HL-60/S4 treated with retinoic acid at 250 ng/mL for 4 days and 3 days (cell line): ENCODE data around the gene THAP4.
"Not testable (repeated sequence)": the region's sequence is repeated elsewhere in the genome, so short reads cannot be mapped to it uniquely, and the experiment has no call there.

Experiments used
- in situ Hi-C: fragments of 300-500 bp; cut with MboI; formaldehyde crosslinking; loops from 2 replicates; pipeline ENCODE4 v1.7.0; 2022; ENCODE audit warnings: low sequenced_read_pairs

THAP4 gene

DNA sequence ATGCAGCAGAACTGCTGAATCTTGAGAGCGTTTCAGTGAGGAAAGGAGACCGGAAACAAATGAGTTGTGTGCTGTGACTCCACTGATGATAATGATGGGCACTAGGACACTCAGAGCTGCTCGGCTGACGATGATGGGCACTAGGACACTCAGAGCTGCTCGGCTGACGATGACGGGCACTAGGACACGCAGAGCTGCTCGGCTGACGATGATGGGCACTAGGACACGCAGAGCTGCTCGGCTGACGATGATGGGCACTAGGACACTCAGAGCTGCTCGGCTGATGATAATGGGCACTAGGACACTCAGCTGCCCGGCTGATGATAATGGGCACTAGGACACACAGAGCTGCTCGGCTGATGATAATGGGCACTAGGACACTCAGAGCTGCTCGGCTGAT lies 47.1 kb downstream of the THAP4 start:
- in situ Hi-C loops, result not testable (repeated sequence)

DNA sequence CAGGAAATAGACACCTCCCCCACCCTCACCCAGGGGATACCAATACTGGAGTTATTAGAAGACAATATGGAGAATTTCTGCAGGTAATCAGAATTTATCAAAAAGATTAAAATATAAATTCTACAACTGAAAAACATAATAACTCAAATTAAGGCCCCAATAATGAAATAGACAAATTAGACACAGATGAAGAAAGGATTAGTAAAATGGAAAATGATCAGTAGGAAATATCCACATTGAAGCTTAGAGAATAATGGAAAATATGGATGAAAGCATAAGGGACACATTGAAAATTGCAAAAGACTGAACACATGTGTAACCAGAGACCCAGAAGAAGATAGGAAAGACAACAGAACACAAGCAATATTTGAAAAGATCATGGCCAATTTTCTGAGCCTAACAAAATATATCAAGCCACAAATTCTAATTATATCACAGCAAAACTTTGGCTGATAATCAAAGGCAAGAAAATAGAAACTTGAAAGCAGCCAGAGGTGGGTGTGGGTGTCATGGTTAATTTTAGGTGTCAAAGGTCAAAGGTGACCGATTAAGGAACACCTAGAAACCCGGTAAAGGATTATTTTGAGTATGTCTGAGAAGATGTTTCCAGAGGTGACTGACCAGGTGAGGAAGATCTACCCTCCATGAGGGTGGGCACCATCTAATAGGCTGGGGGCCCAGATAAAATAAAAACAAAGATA lies 50.2 kb downstream of the THAP4 start:
- in situ Hi-C loops, result no loop called here

DNA sequence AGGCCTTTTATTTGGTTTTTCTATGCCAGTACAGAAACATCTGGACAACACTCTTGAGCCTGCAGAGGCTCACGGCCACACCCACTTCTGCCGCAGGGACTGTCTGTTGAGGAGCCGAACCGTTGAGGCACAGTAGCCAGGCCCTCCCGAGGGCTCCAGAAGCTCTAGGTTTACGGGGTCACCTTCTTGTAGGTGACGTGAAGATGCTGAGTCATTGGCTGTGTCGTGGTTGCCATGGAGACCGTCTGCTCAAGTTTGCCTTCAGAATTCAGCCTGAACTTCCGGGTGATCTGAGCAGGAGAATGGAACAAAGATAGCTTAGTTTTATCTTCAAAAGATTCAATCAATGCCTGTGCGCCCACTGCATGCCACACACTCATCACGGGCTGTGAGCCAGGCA lies 52.5 kb downstream of the THAP4 start:
- in situ Hi-C loops, result no loop called here

DNA sequence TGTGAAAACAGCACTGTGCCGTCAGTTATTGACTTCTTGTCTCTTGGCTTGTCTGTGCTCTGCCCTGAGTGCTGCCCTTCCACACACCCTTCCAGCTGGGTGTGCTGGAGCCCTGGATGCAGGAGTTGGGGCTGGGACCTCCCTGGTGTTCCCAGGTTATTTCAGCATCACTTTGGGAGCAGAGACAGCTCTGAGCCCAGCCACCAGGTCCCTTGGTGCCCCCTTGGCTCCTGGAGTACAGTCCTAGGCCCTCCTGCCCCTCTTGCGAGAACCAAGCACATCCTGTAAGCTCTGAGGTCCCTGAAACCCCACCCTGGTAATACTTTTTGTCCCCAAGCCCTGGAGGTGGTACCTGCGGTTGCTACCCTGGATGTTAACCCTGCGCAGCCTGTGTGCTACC lies 54.2 kb downstream of the THAP4 start:
- in situ Hi-C loops, result no loop called here

DNA sequence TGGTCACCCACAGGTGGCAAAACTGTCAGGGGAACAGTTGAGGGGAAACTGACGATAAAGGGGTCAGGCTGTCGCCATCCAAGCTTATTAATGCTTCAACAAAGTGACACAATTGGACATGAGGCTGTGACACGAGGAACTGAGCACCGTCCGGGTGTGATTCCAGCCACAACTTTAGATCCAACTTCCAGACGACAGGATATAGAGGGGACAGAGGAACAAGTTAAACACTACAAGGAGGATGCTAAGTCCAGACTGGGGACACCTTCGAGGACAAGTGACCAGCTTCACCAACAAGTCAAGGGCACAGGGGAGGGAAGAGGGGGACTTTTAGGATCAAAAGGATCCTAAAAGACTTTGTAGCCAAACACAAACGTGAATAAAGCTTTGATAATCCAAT lies 54.6 kb downstream of the THAP4 start:
- in situ Hi-C loops, result no loop called here

DNA sequence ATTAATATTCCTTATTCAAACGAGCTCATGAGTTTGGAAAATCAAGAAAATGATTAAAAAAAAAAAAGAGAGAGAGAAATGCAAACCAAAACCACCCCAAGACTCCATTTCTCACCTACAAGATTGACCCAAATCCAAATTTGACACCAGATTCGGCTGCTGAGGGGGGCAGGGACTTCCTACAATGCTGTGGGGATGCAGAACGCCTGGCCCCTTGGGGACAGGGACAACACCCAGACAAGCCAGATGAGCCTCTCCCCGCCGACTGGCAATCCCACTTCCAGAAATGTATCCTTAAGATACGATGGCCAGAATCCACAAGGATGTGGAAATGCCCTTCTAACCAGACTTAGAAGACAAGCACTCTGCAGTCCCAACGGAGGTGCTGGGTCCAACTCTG lies 57.7 kb downstream of the THAP4 start:
- in situ Hi-C loops, result no loop called here

DNA sequence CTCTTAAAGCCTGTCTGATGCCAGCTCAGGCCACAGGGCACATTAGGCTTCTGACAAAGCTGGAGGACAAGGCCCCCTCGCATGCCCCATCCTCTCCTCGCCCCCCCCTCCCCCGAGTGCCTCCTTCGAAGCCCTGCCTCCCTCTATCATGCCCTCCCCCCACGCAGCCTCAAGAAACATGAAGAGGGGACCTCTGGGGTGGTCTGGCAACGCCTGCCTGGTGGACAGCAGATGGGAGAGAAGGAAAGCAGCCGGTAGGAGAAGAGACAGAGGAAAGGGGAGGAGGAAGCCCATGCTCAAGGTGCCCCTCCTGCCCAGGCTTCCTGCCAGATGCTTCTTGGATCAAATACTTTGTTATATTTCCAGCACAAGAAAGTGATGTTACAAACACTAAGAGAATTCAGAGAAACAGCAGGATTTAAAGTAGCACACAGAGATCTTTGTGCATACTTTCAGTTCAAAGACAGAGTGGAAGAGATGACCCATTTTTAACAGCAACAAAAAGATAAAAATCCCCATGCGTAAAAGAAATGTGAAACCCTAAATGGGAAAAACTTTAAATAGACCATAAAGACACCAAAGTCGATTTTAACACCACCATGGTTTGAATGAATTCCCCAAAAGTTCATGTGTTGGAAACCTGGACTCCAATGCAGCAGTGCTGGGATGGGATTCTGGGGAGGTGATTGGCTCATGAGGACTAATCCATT lies 59.4 kb downstream of the THAP4 start:
- in situ Hi-C loops, result no loop called here

DNA sequence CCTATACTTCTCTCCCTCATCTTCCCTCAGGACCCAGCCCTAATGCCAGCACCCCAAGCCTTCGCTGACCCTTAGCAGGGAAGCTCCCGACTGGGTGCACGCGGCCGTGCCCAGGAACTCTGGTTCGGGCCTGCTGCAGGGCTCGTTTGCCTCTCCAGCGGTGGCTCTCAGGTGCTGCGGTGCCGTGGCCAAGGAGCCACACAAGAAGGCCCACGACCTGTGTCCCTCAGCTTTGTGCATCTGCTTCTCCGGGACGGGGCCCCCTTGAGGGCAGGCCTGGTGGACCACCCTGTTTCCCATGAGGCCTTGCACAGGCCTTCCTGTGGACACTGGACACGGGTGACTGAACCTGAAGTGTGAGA lies 60.7 kb downstream of the THAP4 start:
- in situ Hi-C loops, result no loop called here

DNA sequence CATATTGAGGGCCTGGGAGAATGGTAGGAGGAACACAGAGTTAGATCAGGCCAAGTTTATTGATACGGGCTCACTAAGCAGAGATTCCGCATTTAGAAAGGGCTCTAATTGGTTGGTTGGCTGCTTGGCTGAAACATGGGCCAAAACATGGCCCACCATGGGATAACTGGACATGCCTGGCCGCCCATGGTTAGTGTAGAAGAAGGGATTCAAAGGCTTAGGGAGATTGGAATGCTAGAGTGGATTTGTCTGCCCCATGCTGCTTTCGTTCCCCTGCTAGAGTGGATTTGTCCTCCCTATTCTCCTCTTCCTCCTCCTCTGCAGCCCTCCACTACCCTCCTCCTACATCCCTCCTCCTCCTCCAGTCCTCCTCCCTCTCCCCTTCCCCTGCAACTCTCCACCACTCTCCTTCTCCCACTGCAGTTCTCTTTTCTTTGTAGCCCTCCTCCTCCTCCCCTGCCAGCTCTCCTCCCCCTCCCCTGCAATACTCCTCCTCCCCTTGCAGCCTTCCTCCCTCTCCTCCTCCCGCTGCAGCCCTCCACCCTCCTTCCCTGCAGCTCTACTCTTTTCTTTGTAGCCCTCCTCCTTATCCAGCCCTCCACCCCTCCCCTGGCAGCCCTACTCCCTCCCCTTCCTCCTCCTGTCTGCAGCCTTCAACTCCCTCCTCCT lies 61.2 kb downstream of the THAP4 start:
- in situ Hi-C loops, result no loop called here

DNA sequence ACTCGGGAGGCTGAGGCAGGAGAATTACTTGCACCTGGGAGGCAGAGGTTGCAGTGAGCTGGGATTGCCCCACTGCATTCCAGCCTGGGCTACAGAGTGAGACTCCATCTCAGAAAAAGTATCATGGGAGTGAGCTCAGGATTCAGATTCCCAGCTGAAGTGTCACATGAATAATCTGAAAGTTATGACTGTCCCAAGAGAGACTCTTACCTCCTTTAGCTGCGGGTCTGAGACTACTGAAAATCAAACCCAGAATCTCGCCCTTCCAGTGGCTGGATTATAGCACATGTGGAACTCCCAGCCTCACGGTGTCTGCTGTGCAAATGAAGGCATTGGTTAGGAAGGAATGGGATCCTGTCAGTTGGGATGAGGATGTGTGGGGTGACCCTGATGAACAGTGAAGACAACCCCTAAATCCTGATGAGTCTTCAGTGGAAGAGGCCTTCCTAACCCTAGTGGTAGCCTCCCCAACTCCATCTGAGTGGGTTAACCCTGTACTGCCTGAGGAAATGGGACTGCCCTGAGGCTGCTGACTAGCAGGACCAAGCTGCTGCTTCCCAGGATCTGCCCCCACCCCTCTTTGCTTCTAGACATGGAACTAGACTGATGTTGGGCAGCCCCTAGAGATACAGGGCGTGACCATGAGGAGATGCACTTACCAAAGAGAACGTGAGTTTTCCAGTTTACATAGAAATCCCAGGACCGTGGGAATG lies 61.9 kb downstream of the THAP4 start:
- in situ Hi-C loops, result no loop called here

DNA sequence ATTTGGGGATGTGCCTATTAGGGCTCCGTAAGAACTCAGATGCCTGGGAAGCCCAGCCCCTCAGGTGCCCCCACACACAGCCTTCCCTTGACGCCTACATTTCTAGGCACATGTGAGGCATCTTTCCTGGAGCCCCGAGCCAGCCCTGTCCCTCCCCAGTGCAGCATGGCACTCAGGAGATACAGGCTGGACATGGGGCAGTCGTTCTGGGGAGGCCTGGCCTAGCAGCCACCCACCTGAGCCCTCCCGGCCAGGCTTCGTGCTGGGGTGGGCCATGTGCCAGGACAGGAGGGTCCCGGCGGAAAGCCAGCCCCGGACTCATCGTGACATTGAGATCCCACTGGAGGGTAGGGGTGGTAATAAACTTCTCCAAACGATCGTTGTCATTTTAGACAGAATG lies 63.2 kb downstream of the THAP4 start:
- in situ Hi-C loops, result no loop called here

DNA sequence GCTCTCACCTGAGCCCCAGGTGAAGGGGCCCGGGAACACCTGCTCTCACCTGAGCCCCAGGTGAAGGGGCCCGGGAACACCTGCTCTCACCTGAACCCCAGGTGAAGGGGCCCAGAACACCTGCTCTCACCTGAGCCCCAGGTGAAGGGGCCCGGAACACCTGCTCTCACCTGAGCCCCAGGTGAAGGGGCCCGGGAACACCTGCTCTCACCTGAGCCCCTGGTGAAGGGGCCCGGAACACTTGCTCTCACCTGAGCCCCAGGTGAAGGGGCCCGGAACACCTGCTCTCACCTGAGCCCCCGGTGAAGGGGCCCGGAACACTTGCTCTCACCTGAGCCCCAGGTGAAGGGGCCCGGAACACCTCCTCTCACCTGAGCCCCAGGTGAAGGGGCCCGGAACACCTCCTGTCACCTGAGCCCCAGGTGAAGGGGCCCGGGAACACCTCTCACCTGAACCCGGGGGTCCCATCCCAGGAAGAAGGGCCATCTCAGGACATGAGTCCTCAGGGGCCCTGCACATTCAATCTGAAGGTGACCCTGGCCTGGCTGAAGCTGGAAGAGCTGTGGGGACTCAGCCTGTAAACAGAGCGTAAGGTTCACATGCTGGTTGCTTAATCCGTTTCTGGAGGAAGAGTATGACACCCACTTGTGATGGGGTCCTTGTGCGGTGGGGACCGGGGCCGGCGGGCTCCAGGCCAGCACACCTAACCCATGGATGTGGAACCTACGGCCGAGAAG lies 63.9 kb downstream of the THAP4 start:
- in situ Hi-C loops, result not testable (repeated sequence)

DNA sequence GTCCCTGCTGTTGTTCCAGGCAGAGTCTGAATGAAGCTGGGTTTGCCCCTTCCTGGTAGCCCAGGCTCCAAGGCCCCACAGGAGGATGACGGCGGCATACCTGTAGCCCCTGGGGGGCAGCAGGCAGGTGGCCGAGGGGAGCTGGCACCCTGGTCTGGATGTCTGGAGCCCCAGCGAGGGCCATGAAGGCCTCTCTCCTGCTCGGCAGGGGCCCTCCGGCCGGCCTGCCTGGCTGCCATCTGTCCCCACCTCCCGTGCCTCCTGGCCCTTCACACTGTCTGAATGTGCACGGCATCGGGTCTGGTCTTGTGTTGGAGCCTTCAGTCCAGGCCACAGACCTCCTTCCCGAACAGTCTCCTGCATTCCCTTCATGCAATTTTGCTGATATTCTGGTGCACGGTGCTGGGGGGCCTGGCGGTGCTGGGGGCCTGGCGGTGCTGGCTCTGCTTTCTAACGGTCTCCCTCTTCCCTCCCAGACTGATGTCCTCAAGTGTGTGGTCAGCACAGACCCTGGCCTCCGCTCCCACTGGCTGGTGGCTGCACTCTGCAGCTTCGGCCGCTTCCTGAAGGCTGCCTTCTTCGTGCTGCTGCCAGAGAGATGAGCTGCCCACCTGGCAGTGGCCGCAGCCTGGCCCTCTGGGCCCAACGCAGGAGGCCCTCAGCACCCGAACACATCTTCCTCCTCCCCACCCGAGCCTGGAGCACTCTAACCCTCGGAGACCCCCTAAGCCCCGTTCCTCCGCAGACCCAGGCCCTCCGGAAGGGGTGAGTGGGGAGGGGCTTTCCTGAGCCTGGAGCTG lies 64.9 kb downstream of the THAP4 start:
- in situ Hi-C loops, result no loop called here

DNA sequence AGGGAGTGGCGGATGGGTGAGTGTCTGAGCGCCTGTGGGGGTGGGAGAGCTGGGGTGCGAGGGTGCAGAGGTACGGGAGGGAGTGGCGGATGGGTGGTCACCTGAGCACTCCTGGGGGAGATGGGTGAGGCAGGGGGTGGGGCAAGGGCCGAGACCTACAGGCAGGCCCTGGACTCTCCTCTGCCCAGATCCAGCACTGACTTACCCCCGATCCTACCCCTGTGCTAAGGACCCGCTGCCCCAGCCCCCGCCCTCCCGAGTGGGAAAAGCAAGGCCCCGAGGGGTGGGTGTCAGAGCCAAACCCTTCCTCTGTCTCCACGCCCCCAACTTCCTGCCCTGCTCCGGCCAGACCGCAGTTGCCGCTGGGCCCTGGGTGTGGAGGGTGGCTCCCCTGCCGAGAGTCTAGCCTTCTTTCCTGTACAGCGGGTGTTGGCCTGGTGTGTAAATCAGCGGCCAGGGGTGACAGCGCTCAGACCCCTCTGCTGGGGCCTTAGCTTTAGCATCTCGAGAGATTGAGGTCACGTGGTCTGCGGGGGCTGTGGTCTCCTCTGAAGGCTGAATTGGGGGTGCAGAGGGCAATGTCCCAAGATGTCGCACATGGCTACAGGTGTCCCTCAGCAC lies 65.9 kb downstream of the THAP4 start:
- in situ Hi-C loops, result no loop called here

DNA sequence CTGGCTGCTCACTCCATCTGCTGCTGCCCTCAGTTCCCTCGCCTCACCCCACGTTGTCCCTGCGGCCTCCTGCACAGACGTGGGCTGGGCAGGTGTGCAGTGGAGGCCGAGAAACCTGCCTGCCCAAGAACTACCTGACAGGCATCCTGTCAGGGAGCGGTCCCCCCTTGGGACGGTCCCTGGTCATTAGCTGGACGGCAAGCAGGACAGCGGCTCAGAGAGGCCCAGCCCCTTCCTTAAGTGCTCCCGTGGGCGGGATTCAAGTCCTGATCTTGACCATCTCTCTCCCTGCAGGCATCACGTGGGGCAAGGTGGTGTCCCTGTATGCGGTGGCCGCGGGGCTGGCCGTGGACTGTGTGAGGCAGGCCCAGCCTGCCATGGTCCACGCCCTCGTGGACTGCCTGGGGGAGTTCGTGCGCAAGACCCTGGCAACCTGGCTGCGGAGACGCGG lies 67.1 kb downstream of the THAP4 start:
- in situ Hi-C loops, result no loop called here

DNA sequence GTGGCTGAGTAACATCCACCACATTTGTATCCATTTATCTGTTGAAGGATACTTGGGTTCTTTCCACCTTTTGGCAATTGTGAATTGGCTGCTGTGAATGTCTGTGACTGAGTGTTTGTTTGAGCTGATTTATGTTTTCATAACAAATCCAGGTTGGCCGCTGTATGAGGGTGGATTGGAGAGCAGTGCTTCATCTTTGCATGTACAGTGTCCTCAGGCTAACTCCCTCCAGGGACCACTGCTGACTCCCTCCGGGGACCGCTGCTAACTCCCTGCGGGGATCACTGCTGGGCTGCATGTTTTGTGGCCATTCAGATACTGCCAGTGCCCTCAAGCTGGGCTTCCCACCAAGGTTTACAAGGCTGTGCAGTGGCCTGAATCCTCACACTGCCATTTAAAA lies 68.2 kb downstream of the THAP4 start:
- in situ Hi-C loops, result no loop called here

DNA sequence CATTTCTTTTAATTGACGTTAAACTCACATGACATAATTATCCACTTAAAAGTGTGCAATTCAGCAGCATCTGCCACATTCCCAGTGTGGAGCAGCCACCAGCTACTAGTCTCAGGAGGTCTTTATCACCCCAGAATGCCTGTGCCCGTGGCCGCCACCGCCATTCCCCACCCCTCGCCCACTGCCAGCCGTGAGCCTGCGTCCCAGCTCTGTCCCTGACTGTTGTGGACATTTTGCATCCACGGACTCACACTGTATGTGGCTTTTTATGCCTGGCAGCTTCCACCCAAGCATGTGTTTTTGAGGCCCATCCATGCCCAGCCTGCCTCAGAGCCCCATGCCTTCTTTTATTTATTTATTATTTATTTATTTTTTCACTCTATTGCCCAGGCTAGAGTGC lies 69.2 kb downstream of the THAP4 start:
- in situ Hi-C loops, result no loop called here

DNA sequence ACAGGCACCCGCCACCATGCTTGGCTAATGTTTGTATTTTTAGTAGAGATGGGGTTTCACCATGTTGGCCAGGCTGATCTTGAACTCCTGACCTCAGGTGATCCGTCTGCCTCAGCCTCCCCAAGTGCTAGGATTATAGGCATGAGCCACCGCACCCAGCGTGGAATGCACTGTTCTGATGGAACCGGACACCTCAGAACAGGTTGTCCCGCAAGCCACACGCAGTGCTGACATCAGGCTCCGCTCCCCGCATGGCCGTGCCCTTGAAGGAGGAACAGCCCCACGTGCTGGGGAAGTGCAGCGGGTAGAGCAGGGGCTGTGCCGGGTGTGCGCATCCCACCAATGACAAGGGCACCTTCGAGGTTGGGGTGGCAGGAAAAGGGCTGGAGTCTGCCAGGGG lies 69.7 kb downstream of the THAP4 start:
- in situ Hi-C loops, result not testable (repeated sequence)

DNA sequence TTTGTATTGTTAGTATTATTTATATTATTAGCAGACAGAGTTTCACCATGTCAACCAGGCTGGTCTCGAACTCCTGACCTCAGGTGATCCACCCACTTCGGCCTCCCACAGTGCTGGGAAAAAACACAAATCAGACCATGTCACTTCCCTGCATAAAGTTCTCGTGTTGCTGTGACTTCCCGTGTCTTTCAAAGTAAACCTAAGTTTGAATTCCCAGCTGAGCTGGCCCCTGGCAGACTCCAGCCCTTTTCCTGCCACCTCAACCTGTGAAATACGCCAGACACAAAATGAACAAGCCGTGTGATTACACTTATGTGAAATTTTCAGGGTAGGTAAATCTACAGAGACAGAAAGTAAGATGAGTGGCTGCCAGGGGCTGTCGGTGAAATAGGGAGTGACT lies 70.5 kb downstream of the THAP4 start:
- in situ Hi-C loops, result no loop called here

DNA sequence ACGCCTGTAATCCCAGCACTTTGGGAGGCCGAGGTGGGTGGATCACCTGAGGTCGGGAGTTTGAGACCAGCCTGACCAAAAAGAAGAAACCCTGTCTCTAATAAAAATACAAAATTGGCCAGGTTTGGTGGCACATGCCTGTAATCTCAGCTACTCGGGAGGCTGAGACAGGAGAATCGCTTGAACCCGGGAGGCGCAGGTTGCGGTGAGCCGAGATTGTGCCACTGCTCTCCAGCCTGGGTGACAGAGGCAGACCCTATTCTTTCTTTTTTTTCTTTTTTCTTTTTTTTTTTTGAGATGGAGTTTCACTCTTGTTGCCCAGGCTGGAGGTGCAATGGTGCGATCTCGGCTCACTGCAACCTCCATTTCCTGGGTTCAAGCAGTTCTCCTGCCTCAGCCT lies 70.9 kb downstream of the THAP4 start:
- in situ Hi-C loops, result not testable (repeated sequence)
